NCI-H748 treated with DMSO at 0.1 percent for 48 hours (cell line): ENCODE measurements around the gene MTUS2.
"Not testable (repeated sequence)": the region's sequence is repeated elsewhere in the genome, so short reads cannot be mapped to it uniquely, and the experiment has no call there.

Experiments used
- DNase-seq: peaks from one replicate; lab custom pipeline; 2025; lab: John Stamatoyannopoulos, UW

MTUS2 gene

DNA sequence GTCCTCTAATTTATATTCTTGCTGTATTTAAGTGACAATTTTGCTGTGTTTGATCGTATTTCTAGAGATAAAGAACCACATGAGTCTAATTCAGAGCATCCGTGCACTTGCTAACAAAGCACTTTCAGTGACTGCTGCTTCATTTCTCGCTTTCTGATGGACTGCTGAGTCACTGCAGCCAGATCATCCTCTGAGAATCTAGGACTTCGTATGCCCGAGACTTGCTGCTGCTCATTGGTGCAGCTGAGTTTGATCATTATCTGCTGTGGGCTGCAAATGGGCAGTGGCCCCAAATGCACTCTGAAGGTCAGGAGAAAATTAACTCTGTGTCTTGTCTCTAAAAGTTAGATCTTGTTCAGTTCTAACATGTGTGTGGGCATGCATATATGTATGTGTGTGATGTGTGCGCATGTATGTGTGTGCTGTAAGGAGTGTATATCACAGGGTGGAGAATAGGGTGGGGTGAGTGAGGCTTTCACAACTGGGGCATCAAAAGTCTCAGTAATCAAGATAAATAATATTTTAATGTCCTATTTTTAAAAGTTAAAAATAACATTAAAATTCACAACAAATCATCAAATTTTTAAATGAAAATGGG lies 342.6 kb downstream of the MTUS2 start:
- no peak for DNase-seq

DNA sequence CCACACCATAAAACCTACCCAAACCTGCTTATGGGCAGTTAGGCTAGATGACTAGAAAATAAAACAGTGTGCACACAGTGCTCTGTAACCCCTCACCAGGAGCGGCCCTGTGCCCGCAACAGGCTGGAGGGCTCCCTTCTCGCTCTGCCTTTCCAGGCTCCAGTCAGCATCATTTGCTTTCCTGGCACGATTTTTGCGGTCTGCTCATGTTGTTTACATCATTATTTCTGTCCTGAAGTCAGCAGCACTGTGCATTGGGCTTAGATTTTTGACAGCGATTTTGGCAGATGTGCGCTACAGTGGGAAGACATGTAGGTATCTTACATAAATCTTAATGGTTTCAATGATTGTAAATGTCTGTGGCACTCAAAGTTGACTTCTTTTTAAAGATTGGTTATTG lies 344.0 kb downstream of the MTUS2 start:
- DNase-seq, result no peak

DNA sequence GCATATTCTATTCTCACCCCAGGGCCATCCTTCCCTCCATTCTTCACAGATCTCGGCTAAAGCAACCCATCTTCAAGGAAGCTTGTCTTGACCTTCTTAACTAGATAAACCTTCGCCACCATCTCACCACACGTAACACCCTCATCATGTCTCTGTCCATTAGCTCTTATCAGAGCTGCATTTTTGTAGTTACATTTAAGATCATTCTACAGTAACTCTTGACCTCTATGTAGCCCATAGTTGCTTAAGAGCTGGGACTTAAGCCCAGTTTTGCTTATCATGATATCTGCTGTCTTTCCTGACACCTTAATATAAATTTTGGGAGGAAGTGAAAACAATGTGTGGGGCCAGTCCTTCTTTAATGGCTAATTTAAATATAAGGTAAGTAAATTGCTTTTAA lies 345.1 kb downstream of the MTUS2 start:
- no peak for DNase-seq

DNA sequence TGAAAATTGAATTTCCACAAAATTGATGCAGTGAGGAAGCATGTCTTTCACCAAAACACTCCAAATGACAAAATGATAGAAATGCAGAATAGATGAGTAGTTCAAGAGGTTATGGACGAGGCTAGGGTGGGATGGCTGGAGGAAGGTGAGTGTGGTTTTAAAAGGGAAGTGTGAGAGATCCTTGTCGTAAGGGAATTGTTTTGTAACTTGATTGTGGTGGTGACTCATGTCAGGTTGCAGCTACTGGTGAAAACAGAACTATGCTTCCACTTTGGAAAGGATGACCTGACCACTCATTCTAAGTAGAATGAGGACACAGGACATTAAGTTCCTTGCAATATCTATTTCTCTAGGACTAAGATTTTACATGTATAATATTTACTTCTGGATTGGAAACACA lies 345.7 kb downstream of the MTUS2 start:
- DNase-seq, result no peak

DNA sequence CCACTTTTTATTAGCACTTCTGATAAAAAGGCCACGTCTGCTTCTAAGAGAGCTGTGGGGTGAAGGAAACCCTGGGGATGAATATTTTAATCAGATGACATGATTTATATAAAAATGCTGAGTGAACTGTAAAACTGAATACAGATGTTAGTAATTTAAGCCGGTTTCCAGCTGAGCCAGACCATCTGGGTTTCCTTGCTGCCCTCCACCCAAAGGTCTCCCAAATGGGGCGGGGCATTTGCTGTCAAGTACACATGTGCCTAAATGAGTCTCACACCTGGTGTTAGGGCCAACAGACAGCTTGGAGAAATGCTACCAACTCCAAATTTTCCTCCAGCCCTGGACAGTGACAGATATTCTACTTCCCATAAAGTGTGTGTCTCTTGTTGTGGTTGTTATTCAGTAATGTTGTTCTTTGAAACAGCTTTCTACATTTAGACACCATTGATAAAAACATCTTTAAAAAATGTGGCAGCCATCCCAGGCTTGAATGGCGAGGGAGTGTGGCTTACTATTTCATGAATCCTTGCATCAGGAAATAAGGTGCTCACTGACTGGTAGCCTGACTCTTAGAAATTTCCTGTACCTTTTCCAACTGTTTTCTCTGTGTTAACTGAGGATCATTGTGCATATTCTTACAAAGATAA lies 350.4 kb downstream of the MTUS2 start:
- DNase-seq, result no peak

DNA sequence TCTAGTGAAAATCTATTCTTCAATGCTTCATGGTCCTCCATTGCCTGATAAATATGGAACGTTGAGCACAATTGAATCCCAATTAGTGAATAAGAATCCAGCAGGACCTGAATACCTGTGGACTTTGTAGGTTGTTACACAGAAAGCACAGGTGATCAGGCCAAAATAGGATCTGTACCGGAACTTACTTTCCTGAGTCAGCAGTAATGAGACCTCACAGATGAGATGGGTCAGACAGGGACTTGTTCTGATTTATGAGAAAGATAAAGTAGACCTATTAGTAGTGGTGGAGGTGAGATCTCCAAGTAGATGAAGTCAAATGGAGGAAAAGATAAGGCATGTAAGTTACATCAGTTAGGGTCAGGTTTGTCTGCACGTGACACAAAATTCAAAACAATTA lies 351.1 kb downstream of the MTUS2 start:
- no peak for DNase-seq

DNA sequence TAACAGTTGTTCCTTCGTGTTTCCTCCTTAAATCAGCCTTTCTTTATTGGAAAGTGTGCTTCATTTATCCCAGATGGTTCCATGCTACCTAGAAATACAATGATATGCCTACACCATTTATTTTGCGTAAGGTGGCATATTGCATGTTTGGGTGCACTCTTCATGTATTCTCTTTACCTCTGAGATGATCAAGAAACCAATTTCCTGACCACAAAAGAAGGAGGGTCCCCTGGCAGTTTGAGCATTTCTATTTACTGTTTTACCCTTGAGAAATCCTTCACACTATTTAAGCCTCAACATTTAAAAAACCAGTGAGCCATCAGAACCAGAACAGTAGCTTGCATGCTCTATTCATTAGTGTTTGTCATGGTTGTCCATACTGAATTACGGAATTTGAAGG lies 354.0 kb downstream of the MTUS2 start:
- DNase-seq, result no peak

DNA sequence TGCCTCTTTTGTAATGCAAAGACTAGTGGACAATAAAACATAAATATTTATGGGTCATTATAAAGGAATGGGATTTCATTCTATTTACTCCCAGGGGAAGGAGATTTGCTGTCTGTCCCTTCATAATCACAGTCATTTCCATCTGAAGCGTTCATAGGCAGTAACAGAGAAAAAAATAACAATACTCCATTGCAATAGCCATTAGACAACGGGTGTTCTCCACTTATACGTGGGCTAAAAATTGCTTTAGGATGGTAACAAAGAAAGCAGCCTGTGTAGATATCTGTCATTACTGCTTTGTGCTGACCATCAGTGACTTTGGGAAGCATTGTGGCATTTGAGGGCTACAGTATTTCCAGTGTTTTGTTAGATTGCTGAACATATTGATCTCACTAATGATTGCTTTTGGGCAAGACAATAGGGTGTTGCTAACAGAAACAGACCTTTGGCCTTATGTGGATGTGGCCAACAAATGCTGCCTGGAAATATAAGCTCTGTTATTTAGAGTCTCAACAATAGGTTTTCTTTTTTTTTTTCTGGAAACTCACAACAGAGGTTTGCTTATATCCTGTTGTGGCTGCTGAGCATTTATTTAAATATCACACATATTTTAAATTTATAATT lies 355.2 kb downstream of the MTUS2 start:
- DNase-seq, result no peak

DNA sequence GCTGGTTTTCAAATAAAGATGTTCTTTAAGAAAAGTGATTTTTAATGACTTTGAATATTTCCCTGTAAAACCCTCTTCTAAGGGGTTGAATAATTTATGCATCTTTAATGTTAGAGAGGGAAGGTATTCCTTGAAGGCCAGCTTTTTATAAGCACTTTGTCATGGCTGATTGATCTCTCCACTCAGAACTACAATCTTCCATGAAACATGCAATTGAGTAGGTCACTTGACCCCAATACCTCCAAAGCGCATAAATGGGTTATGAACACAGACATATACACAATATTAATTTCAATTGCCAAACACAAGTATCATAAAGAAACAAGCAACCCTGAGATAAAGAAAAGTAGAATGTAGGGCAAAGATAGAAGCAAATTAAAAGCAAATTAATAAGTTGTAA lies 359.9 kb downstream of the MTUS2 start:
- DNase-seq, result no peak

DNA sequence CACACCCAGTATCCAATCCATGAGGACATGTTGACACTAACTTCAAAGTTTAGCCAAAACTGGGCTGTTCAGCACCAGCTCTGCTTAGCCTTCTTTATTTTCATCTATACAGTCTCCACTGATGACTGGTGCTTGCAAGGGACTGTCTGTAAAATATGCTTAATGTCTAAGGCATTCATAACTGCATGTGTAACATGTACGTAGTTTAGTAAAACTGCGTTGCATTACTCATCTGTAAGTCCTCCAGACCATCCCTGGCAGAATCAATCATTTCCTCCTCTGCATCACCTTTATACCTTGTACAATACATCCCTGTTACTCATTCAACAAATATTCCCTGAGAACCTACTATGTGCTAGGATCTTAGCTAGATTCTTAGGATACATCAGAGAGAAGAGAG lies 362.1 kb downstream of the MTUS2 start:
- no peak for DNase-seq

DNA sequence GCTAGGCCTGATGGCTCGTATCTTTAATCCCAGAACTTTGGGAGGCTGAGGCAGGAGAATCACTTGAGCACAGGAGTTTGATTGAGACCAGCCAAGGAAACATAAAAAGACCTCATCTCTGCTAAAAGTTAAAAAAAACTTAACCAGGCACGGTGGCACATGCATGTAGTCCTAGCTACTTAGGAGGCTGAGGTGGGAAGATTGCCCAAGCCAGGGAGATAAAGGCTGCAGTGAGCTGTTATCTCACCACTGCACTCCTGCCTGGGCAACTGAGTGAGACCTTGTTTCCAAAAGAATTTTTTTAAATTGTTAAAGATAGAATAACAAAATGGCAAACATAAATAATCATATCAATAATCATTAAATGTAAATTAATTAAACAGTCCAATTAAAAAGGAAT lies 365.8 kb downstream of the MTUS2 start:
- DNase-seq, result no peak

DNA sequence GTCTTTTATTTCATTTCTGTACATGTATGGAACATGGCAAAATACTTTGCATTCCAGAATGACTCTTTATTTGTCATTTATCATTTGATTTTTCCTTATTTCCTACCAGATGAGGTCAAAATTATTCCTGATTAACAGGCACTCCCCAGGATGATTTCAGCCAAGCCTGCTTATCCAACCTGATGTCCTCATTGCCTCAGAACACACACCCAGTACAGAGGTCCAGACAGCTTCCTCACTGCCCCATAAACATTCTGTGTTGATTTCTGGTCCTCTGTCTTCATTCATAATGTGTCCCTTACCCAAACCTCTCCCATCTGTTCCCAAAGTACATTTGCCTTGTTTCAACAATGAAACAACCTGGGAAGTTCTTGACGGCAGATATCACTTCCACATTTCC lies 367.4 kb downstream of the MTUS2 start:
- no peak for DNase-seq

DNA sequence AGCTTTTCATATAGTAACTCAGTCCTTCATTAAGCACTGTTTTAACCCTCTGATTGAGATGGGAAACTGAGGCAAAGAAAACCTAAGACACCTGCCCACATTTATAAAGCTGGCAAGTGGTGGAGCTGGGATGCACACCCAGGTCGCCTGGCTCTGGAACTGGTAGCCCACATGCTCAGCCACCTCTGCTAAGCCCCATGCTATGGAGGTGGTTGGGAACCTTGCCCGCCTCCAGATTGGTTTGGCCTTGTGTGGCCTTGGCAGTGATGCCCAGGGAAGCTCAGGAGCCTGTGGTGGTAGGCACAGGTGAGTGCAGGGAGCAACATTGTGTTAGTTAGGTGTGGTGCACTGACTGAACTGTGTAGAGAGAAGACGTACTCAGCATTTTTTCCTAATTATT lies 370.2 kb downstream of the MTUS2 start:
- DNase-seq, result no peak

DNA sequence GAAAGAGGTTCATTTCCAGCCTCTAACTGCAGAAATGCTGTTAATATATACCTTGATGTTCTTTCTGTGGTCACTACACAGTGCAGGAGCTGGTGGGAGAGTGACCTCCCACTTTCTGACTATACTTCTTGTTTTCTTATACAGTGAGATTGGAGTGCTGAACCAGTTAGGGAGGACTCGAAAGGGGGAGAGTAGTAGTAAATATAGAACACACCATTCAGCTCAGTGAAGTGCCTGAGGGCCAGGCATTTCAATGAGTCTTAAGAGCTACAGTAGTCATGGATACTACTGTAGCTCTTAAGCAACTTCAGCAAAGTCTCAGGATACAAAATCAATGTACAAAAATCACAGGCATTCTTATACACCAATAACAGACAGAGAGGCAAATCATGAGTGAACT lies 372.9 kb downstream of the MTUS2 start:
- DNase-seq, result no peak

DNA sequence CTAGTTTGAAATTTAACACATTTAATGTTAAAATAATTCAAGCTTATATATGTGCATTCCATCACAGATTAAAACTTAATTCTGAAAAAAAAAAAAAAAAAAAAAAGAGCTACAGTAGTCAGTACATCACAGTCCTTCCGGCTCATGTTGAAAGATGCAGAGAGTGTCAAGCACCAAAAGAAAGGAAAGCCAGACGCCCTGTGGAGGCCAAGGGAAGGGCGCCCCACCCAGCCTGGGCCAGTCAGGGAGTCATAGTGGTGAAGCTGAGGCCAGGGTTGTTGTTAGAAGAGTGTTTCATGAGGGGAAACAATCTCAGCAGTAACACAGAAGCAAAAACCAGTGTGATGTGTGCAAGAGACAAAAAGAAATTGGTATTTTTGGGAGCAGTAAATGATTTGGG lies 375.3 kb downstream of the MTUS2 start:
- no peak for DNase-seq

DNA sequence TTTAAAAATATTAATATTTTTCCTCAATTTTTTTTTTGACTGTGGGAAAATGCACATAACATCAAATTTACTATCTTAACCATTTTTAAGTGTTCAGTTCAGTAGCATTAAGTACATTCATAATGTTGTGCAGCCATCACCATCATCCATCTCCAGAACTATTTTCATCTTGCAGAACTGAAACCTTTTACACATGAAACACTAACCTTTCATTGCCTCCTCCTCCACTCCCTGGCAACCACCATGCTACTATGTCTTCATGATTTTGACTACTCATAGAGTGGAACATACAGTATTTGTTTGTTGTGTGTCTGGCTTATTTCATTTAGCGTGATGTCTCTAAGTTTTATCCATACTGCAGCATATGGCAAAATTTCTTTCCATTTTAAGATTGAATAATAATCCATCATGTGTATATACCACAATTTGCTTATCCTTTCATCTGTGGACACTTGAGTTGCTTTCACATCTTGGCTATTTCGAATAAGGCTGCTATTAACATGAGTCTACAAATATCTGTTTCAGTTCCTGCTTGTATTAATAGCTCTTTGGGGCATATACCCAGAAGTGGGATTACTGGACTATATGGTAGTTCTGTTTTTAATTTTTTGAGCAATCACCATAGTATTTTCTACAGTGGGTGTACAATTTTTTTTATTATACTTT lies 376.4 kb downstream of the MTUS2 start:
- DNase-seq, result no peak

DNA sequence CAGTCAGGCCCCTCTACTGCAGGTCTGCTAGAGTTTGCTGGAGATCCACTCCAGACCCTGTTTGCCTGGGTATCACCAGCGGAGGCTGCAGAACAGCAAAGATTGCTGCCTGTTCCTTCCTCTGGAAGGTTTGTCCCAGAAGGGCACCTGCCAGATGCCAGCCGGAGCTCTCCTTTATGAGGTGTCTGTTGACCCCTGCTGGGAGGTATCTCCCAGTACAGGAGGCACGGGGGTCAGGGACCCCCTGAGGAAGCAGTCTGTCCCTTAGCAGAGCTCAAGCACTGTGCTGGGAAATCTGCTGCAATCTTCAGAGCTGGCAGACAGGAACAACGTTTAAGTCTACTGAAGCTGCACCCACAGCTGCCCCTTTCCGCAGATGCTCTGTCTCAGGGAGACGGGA lies 382.6 kb downstream of the MTUS2 start:
- not testable (repeated sequence) for DNase-seq

DNA sequence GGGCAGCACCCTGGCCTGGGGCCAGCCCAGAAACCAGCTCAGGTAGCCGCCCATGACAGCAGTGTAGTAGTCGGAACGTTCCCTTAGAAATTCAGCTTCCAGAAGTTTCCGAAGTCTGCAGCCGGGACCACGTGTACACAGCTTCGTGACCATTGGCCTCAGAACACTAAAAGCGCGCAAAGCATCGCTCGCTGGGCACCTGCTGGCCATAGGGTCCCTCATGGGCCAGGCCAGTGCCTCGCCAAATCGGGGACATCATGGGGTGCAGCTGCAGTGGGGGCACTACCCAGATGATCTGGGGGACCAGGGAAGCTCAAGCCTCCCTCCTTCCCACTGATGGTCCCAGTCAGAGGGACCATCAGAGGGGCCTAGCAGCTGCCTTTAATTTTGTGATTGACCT lies 384.5 kb downstream of the MTUS2 start:
- no peak for DNase-seq

DNA sequence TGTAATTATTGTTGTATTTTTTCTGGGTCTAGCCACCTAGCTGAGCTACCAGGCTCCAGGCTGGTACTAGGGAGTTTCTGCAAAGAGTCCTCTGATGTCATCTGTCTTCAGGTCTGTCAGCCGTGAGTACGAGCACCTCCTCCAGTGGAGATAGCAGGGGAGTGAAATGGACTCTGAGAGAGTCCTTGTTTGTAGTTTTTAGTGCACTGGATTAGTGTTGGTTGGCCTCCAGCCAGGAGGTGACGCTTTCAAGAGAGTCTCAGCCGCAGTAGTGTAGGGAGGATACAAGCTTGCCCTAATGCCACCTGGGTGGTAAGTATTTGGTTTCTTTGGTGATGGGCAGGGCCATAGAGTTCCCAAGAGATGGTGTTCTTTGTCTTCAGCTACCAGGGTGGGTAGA lies 390.5 kb downstream of the MTUS2 start:
- DNase-seq, result no peak

DNA sequence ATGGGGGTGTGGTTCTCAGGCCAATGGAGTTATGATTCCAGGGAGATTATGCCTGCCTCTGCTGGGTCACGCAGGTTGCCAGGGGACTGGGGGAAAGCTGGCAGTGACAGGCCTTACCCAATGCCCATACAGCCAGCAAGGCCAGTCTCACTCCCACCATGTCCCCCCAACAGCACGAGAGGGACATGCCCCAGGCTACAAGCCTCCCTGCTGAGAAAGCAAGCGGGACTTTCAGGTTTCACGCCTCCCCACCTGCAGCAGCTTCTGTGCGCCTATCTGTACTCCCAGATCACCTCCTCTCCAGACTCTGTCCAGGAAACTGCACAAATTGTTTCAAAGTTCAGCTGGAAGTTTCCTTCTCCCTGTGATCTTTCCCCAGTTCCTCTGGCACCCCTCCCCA lies 391.0 kb downstream of the MTUS2 start:
- not testable (repeated sequence) for DNase-seq

DNA sequence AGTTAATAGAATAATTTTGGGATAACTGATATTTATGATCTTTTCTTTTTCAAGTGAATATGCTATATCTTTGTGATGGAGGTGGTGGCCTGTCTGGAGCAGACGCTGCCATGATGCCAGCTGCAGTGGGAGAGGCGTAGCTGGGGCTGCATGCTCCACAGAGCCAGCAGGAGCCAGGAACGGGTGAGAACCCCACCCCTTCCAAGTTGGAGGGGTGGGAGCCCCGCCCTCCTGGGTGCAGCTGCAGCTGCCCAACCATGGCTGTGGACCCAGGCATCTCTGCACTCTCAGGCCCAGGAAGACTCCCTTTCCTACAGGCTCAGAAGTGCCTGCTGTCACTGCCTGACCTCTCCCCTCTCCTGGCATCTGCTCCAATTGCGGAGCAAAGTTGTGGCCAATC lies 402.3 kb downstream of the MTUS2 start:
- no peak for DNase-seq

DNA sequence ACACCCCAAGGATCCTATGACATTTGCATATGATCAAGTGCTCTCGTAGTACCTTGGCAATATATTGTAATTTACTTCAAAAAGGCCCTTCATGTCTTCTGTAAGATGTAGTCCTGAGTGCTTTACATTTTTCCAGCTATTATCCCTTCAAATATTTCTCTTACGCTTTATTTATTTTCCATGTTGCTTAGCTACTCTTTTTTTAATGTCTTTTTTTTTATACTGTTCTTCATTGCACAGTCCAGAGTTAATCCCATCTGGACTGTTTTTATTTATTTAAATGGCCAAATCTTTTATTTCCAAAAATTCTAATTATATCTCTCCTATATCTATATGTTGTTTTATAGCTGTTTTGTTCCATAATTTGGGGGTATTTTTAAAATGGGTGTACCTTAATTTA lies 404.1 kb downstream of the MTUS2 start:
- DNase-seq, result no peak

DNA sequence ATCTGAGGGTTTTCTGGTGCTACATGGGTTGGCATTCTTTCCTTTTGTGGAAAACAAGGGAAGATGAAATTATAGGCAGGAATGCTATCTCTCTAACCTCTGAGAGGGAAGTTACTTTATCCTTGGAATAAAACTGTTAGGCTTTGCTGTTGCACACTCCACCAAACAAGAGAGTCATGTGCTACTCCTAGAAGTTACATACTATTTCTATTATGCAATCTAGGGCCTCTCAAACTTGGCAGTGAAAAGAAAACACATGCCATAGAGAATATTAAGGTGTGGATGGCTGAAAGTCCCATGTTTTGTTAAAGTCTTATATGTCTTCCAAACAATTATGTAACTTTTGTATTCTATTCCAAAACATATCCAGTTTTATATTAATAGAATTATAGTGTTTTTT lies 407.4 kb downstream of the MTUS2 start:
- no peak for DNase-seq
